Measurements from ENCODE around the gene ZC3HAV1.

DNA sequence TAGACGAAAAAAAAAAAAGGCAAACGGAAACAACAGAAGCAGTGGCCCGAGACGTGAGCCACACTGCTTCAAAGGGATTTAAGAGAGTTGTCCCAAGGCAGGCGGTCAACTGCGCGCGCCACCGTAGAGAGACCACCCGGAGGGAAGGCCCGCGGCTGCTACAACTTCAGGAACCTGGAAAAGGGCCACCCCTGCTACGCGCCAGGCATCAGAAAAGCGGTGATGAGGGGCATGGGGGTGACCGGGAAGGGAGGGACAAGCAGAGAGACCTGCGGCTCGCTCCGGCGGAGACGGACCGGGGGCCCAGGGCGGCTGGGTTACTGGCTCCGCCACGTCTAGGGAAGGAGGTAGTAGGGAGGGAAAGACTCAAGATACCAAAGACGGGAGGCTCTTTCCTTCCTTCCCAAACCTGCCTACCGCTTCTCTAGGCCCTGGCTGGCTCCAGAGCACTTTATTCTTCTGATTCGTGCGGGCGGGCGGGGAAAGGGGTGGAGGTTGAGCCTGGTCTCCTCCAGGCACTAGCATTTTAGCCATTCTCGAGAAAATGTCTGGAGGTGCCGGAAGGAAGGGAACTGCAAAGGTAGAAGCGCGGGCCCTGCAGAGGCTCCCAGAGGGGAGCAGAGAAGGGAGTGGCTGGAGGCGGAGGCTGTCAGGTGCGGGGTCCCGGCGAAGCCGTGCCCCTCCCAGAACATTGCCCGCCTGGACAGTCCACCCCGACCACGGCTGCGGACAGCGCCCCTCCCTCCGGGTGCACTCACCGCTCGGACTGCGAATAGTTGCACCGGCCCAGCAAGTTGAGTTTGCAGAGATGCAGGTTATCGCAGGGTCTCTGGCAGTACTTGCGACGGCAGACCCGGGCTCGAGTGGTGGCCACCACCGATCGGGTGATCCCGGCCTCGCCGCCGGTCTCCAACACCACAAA, 993 bp downstream of the ZC3HAV1 start:
- TF ChIP-seq ZNF777 (tag by site-specific recombination; IDR thresholded peaks at IDR 0.05; ENCODE audit: borderline replicate concordance) (peak; percentile 84; the same call in 1 of the 2 replicates), MYNN (tag by site-specific recombination; IDR thresholded peaks at IDR 0.05; ENCODE audit: borderline replicate concordance) (no peak), ZNF580 (tag by site-specific recombination; IDR thresholded peaks at IDR 0.05) (no peak), ZNF354C (tag by site-specific recombination; IDR thresholded peaks at IDR 0.05; ENCODE audit: borderline replicate concordance, low read depth) (no peak), SP3 (tag by site-specific recombination; IDR thresholded peaks at IDR 0.05) (no peak; the same call in 1 of the 2 replicates), ZNF138 (tag by site-specific recombination; IDR thresholded peaks at IDR 0.05; ENCODE audit: borderline replicate concordance) (no peak), PATZ1 (tag by site-specific recombination; IDR thresholded peaks at IDR 0.05) (no peak)
- TF ChIP-seq, protein P1, sequence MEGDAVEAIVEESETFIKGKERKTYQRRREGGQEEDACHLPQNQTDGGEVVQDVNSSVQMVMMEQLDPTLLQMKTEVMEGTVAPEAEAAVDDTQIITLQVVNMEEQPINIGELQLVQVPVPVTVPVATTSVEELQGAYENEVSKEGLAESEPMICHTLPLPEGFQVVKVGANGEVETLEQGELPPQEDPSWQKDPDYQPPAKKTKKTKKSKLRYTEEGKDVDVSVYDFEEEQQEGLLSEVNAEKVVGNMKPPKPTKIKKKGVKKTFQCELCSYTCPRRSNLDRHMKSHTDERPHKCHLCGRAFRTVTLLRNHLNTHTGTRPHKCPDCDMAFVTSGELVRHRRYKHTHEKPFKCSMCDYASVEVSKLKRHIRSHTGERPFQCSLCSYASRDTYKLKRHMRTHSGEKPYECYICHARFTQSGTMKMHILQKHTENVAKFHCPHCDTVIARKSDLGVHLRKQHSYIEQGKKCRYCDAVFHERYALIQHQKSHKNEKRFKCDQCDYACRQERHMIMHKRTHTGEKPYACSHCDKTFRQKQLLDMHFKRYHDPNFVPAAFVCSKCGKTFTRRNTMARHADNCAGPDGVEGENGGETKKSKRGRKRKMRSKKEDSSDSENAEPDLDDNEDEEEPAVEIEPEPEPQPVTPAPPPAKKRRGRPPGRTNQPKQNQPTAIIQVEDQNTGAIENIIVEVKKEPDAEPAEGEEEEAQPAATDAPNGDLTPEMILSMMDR (tag by site-specific recombination; IDR thresholded peaks at IDR 0.05), result peak; percentile 60
- TF ChIP-seq, protein P2, sequence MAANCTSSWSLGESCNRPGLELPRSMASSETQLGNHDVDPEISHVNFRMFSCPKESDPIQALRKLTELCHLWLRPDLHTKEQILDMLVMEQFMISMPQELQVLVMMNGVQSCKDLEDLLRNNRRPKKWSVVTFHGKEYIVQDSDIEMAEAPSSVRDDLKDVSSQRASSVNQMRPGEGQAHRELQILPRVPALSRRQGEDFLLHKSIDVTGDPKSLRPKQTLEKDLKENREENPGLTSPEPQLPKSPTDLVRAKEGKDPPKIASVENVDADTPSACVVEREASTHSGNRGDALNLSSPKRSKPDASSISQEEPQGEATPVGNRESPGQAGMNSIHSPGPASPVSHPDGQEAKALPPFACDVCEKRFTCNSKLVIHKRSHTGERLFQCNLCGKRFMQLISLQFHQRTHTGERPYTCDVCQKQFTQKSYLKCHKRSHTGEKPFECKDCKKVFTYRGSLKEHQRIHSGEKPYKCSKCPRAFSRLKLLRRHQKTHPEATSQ (tag by site-specific recombination; IDR thresholded peaks at IDR 0.05), result peak; percentile 49; the same call in 1 of the 2 replicates

Data from HEK293 (cell line).